SK-N-SH (cell line): Measurements from ENCODE around the gene CAPZA2. TPM values are rescaled to one million over a fixed set of nuclear protein-coding genes. Genes with fewer than 3 reads are reported as not detected.
"Not testable (repeated sequence)": the region's sequence is repeated elsewhere in the genome, so short reads cannot be mapped to it uniquely, and the experiment has no call there.

ENCODE experiments used
- CTCF ChIA-PET: fragments of 300-600, 350-600 bp; formaldehyde crosslinking; extraction: SDS; loops from one replicate; lab custom pipeline; 2021; lab: Yijun Ruan, JAX
- POLR2A ChIA-PET: fragments of 350-600 bp; sonication (Branson Sonifier 250); formaldehyde crosslinking; extraction: SDS; loops from one replicate; lab custom pipeline; 2020; ENCODE audit warnings: antibody characterized with exemption, inconsistent platforms; lab: Yijun Ruan, JAX
- DNase-seq: peaks from one replicate; pipeline ENCODE4 v3.0.0; 2012
- H2AFZ ChIP-seq: fragments of 200-600 bp; sonication (generic); 2 replicates; pipeline ENCODE4 v1.8.1; 2016; ENCODE audit warnings: antibody characterized with exemption, mild to moderate bottlenecking, low read depth
- H3F3A ChIP-seq: fragments of 200-600 bp; sonication (generic); replicated peaks from 2 replicates; pipeline ENCODE3; 2016; ENCODE audit warnings: antibody characterized with exemption, mild to moderate bottlenecking; ENCODE audit not compliant: insufficient read depth
- H3K27ac ChIP-seq, 2 experiments: fragments of 200-500 bp in 1 of 2; fragments of 200-600 bp in 1 of 2; sonication (Bioruptor generic) in 1 of 2; sonication (generic), shearing (Covaris generic) in 1 of 2; 2 replicates each; pipeline versions ENCODE4 v1.5.1 to v1.6.1; 2014 to 2016; ENCODE audit warnings: low read depth in 2 of 2, inconsistent platforms in 1 of 2, low read length in 1 of 2, mild to moderate bottlenecking in 1 of 2, mixed read lengths in 1 of 2
- H3K27me3 ChIP-seq: fragments of 200-600 bp; sonication (generic), shearing (Covaris generic); 2 replicates; pipeline ENCODE4 v1.6.1; 2016; ENCODE audit warnings: mixed run types; ENCODE audit not compliant: insufficient read depth
- H3K36me3 ChIP-seq, 2 experiments: fragments of 200-500 bp in 1 of 2; fragments of 200-600 bp in 1 of 2; sonication (Bioruptor generic) in 1 of 2; sonication (generic) in 1 of 2; replicated peaks in 1 of 2; 2 replicates each; pipeline versions ENCODE3 to v1.5.1; 2014 to 2016; ENCODE audit warnings: low read length in 1 of 2, mild to moderate bottlenecking in 1 of 2; ENCODE audit not compliant: insufficient read depth in 2 of 2, control insufficient read depth in 1 of 2
- H3K4me1 ChIP-seq, 2 experiments: fragments of 200-500 bp in 1 of 2; fragments of 200-600 bp in 1 of 2; sonication (Bioruptor generic) in 1 of 2; sonication (generic), shearing (Covaris generic) in 1 of 2; 2 replicates each; pipeline versions ENCODE4 v1.5.1 to v1.6.1; 2014 to 2016; ENCODE audit warnings: low read depth in 1 of 2, low read length in 1 of 2, mixed run types in 1 of 2; ENCODE audit not compliant: insufficient read depth in 2 of 2, control insufficient read depth in 1 of 2
- H3K4me2 ChIP-seq: fragments of 200-600 bp; sonication (generic), shearing (Covaris generic); 2 replicates; pipeline ENCODE4 v1.6.1; 2017; ENCODE audit warnings: mixed run types
- H3K4me3 ChIP-seq, 2 experiments: fragments of 200-500 bp in 1 of 2; fragments of 200-600 bp in 1 of 2; sonication (Bioruptor generic) in 1 of 2; sonication (generic), shearing (Covaris generic) in 1 of 2; 2 replicates each; pipeline versions ENCODE4 v1.5.1 to v1.8.1; 2014 to 2016; ENCODE audit warnings: low read depth in 2 of 2, inconsistent platforms in 1 of 2, low read length in 1 of 2, mild to moderate bottlenecking in 1 of 2, mixed read lengths in 1 of 2, moderate library complexity in 1 of 2
- H3K79me2 ChIP-seq: fragments of 200-600 bp; sonication (generic); 2 replicates; pipeline ENCODE4 v1.8.1; 2017; ENCODE audit warnings: mild to moderate bottlenecking; ENCODE audit not compliant: insufficient read depth
- H3K9ac ChIP-seq: fragments of 200-600 bp; sonication (generic); 2 replicates; pipeline ENCODE4 v1.6.1; 2017; ENCODE audit warnings: mixed run types
- H3K9me2 ChIP-seq: fragments of 200-600 bp; sonication (generic); 2 replicates; pipeline ENCODE4 v1.6.1; 2017; ENCODE audit warnings: mixed run types
- H3K9me3 ChIP-seq: fragments of 200-600 bp; sonication (generic); 2 replicates; pipeline ENCODE4 v1.6.1; 2017; ENCODE audit warnings: mixed run types, mild to moderate bottlenecking, moderate library complexity
- H4K20me1 ChIP-seq: fragments of 200-600 bp; sonication (generic); 2 replicates; pipeline ENCODE4 v1.6.1; 2017; ENCODE audit warnings: mild to moderate bottlenecking, mixed run types; ENCODE audit not compliant: insufficient read depth
- CHD2 ChIP-seq: fragments of 150-350 bp; IDR thresholded peaks from 2 replicates; pipeline ENCODE4 v1.6.1; 2018; ENCODE audit warnings: low read length; ENCODE audit not compliant: partially characterized antibody
- EP300 ChIP-seq, 2 experiments: IDR thresholded peaks; 2 replicates each; pipeline versions ENCODE4 v1.4.0 to v1.6.1; 2012; ENCODE audit warnings: borderline replicate concordance in 1 of 2, low read depth in 1 of 2, low read length in 1 of 2
- FOSL2 ChIP-seq: IDR thresholded peaks from 2 replicates; pipeline ENCODE4 v1.4.0; 2012; ENCODE audit warnings: low read depth, mild to moderate bottlenecking, moderate library complexity, borderline replicate concordance
- JUND ChIP-seq: IDR thresholded peaks from 2 replicates; pipeline ENCODE4 v1.4.0; 2012
- MEF2A ChIP-seq: IDR thresholded peaks from 2 replicates; pipeline ENCODE4 v1.4.0; 2012; ENCODE audit warnings: low read depth, borderline replicate concordance
- MXI1 ChIP-seq: IDR thresholded peaks from 2 replicates; pipeline ENCODE4 v1.6.1; 2012; ENCODE audit warnings: mild to moderate bottlenecking, low read depth, low read length, improper control_type of control experiment
- NRF1 ChIP-seq: IDR thresholded peaks from 2 replicates; pipeline ENCODE4 v1.6.1; 2012; ENCODE audit warnings: low read depth, mild to moderate bottlenecking, low read length
- RFX5 ChIP-seq: IDR thresholded peaks from 2 replicates; pipeline ENCODE4 v1.6.1; 2012; ENCODE audit warnings: mild to moderate bottlenecking, improper control_type of control experiment, low read length
- RXRA ChIP-seq: IDR thresholded peaks from 2 replicates; pipeline ENCODE4 v1.4.0; 2012; ENCODE audit warnings: low read depth, mild to moderate bottlenecking, borderline replicate concordance
- TAF1 ChIP-seq: IDR thresholded peaks from 2 replicates; pipeline ENCODE4 v1.6.1; 2012; ENCODE audit warnings: low read depth, mild to moderate bottlenecking, low read length, moderate library complexity, borderline replicate concordance
- TCF12 ChIP-seq: IDR thresholded peaks from 2 replicates; pipeline ENCODE4 v1.4.0; 2012
- YY1 ChIP-seq: IDR thresholded peaks from 2 replicates; pipeline ENCODE4 v1.4.0; 2012; ENCODE audit warnings: low read depth, mild to moderate bottlenecking
- WGBS: methylation state at CpG from one replicate; pipeline ENCODE4 v1.1.6; 2017; ENCODE audit warnings: low lambda C conversion rate; 5-methylcytosine and 5-hydroxymethylcytosine counted together
- polyA plus RNA-seq, 3 experiments: library from polyadenylated mRNA; depleted of rRNA; stranded (reverse); fragments of >200 nt; gene quantifications; 2 replicates each; pipeline ENCODE4 v1.2.3, GENCODE V29; 2012

The CAPZA2 gene
- polyA plus RNA-seq, 1 of the 3 experiments (the other 2 are of a cell fraction): 44.6 TPM

DNA sequence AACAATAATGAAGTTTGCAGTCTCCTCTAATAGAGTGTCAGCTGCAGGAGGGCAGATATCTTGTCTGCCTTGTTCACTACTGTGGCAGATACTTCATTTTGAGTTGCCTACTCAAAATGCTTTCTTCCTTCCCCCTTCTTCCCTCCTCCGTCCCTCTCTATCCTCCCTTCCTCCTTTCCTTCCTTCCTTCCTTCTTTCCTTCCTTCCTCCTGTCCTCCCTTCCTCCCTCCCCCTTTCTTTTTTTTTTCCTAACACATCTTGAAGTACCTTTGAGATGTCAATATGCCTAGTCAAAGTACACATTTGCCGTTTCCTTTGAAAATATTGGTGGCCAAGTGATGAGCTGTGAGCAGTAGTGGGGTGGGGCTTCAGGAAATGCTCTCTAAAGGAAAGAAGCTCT lies 72.2 kb downstream of the CAPZA2 start:
- no peaks in the 10 kb centered on the region for H3K36me3 ChIP-seq
- H3K9me3 ChIP-seq: no peaks in the 10 kb centered on the region
- no peak overlapping the region for H3K4me2 ChIP-seq
- H3K4me1 ChIP-seq: no peaks in the 10 kb centered on the region
- TF ChIP-seq TAF1 (no peak), CHD2 (no peak), MEF2A (no peak), RXRA (no peak), FOSL2 (no peak), MXI1 (no peak), JUND (no peak), RFX5 (no peak), NRF1 (no peak)
- H3K9me2 ChIP-seq: no peaks in the 10 kb centered on the region
- no peak overlapping the region for H3K9ac ChIP-seq
- H3F3A ChIP-seq: no peaks in the 10 kb centered on the region
- no peaks in the 10 kb centered on the region for H3K27me3 ChIP-seq
- H2AFZ ChIP-seq: no peak overlapping the region
- WGBS: 79% methylated on average over 2 of the region's 2 CpGs
- no peaks in the 10 kb centered on the region for H3K79me2 ChIP-seq
- ChIA-PET CTCF (interaction anchor here (0.7 to 13.4 kb wide), 5 partner anchors 13 to 187 kb away, joined by 3 to 219 read pairs (median 4); partner anchors contain the start of gene ST7), POLR2A (no interaction called here)
- DNase-seq: no peak
- no peak overlapping the region for H3K27ac ChIP-seq
- no peak overlapping the region for H3K4me3 ChIP-seq
- H4K20me1 ChIP-seq: no peaks in the 10 kb centered on the region

DNA sequence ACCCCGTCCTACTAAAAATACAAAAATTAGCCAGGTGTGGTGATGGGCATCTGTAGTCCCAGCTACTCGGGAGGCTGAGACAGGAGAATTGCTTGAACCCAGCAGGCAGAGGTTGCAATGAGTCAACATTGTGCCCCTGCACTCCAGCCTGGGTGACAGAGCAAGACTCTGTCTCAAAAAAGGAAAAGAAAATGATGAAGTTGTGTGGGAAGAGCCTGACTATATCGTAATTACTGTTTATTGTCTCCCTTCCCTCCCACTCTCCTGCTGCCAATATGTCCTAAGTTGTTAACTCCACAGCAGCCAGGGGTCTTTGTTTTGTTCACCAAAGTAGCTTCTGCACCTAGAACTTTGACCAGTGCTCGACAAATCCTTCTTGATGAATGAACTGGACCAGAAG lies 74.5 kb downstream of the CAPZA2 start:
- H3K4me3 ChIP-seq, H3K27ac ChIP-seq, H2AFZ ChIP-seq, H3K4me1 ChIP-seq, H3K36me3 ChIP-seq, H3K9me2 ChIP-seq, H3K9ac ChIP-seq, H3K27me3 ChIP-seq, H3K4me2 ChIP-seq, CTCF ChIA-PET, POLR2A ChIA-PET, H4K20me1 ChIP-seq, DNase-seq, H3K79me2 ChIP-seq, H3F3A ChIP-seq, H3K9me3 ChIP-seq: not testable (repeated sequence)
- WGBS: 67% methylated on average over 4 of the region's 4 CpGs

GRCh38 chr7:116938678-116939077 lies 76.3 kb downstream of the CAPZA2 start:
- Histone ChIP-seq H2AFZ (no peak overlapping the region), H3K79me2 (no peaks in the 10 kb centered on the region), H3K4me1 (no peaks in the 10 kb centered on the region), H3K9me2 (no peaks in the 10 kb centered on the region), H3F3A (no peaks in the 10 kb centered on the region), H4K20me1 (no peaks in the 10 kb centered on the region), H3K27ac (no peak overlapping the region), H3K27me3 (no peaks in the 10 kb centered on the region), H3K9ac (no peak overlapping the region), H3K36me3 (no peaks in the 10 kb centered on the region), H3K4me3 (no peak overlapping the region), H3K4me2 (no peak overlapping the region), H3K9me3 (no peaks in the 10 kb centered on the region)
- WGBS: 43% methylated on average over 2 of the region's 2 CpGs
- TF ChIP-seq EP300 (IDR thresholded peaks at IDR 0.05; ENCODE audit: borderline replicate concordance in 1 of 2, low read depth in 1 of 2, low read length in 1 of 2) (no peak), RXRA (no peak), TCF12 (no peak), YY1 (no peak)
- no peak for DNase-seq
- CTCF ChIA-PET: interaction anchor here (1.0 to 8.2 kb wide), 4 partner anchors 8 to 172 kb away, joined by 3 to 44 read pairs (median 4); no protein-coding TSS in a partner anchor
- POLR2A ChIA-PET: no interaction called here
